D341Med (cell line): Measurements from ENCODE around the gene PTPRK.

Experiments used
- DNase-seq: peaks from one replicate; pipeline ENCODE4 v3.0.0; 2012; ENCODE audit warnings: low spot score

Gene PTPRK

DNA sequence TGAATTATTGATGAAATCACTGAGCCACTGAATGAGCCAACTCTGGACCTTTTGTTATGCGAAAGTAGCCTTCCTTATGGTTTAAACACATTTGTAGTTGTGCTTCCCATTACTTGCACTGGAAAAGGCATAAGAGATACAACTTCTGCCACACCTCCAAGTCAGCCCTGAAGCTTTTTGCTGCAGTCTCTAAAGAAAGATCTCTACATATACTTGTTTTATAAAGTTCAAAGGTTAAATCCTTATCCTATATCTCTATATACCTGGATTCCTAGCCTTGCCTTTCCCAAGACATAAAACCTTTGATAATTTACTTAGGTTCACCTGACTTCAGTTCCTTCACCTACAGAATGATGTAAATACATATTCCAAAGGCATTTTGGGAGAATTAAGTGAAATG, 132.0 kb downstream of the PTPRK start:
- DNase-seq: no peak

DNA sequence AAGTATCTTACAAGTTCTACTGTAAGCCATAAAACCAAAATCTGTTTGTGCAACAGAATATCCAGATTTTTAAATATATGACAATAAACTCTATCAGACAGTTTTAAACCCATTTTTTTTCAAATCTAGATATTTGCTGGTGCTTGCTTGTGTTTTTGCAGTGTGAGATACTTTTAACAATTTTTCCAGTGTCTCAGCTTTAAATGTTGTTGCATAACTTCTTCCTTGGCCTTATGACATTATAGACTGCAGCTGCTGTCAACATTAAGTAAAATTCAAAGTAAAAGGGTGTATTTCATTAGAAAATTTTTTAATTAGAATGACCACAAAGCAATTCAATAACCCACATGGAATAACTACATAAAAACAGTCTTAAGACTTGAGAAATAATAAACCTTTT, 139.5 kb downstream of the PTPRK start:
- no peak for DNase-seq

DNA sequence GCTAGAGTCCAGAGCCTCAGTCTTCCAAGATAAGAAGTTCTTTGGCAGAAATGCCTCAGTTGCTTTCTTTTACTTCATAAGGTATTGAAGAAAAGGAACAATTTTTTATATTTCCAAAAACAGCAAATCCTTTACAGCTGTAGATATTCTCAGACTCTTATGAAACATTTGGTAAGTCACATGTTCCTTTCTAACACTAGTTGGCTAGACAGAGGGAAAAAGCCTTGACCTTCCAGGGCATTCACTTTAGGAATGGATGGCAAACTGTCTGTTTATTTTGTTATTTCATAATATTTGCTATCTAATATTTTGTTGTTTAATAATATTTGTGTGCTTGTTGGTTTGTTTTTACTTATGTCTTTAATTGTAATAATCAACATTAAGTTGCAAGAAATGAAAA, 140.8 kb downstream of the PTPRK start:
- DNase-seq: no peak

DNA sequence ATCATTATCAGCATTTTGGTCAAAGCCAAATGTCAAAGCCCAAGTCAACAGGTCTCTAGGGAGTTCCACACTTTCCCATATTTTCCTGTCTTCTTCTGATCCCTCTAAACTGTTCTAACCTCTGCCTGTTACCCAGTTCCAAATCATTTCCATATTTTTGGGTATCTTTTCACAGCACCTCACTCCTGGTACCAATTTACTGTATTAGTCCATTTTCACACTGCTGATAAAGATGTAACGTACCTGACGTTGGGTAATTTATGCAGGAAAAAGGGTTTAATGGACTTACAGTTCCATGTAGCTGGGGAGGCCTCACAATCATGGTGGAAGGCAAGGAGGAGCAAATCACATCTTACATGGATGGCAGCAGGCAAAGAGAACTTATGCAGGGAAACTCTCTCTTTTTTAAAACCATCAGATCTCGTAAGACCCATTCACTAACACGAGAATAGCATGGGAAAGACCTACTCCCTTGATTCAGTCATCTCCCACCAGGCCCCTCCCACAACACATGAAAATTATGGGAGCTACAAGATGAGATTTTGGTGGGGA, 143.4 kb downstream of the PTPRK start:
- DNase-seq: no peak

DNA sequence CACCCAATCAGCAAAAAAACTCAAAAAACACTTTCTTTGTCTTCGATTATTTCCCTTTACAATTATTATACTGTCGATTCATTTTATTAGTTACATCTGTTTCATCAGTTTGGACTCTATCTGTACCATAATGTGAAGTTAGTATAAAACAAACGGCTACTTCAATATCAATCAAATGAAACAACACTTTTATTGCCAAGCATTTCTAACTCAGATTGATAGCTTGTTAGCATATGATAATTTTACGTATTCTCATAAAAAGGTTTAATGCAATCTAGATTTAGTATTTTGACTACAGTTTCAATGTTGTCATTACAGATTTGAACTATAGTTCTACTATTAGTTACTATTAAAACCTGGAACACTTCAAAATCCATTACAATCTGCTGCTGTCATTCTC, 149.3 kb downstream of the PTPRK start:
- DNase-seq: no peak

DNA sequence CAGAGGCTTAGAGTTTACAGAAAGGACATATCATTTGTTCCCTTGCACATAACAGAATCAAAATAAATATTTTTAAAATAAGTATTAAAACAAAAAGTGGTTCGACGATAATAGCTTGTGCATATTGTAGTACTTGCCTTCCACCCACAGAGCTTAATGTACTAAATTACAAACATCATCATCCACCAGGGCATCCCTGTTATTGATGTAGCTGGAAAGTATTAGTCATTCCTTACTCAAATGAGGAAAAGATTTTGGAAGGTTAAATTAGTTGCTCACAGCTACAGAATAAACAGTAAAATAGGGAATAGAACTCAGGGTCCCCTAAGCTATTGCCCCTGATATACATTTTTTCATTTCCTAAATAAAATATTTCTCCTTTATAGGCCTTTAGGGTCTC, 150.3 kb downstream of the PTPRK start:
- DNase-seq: no peak

DNA sequence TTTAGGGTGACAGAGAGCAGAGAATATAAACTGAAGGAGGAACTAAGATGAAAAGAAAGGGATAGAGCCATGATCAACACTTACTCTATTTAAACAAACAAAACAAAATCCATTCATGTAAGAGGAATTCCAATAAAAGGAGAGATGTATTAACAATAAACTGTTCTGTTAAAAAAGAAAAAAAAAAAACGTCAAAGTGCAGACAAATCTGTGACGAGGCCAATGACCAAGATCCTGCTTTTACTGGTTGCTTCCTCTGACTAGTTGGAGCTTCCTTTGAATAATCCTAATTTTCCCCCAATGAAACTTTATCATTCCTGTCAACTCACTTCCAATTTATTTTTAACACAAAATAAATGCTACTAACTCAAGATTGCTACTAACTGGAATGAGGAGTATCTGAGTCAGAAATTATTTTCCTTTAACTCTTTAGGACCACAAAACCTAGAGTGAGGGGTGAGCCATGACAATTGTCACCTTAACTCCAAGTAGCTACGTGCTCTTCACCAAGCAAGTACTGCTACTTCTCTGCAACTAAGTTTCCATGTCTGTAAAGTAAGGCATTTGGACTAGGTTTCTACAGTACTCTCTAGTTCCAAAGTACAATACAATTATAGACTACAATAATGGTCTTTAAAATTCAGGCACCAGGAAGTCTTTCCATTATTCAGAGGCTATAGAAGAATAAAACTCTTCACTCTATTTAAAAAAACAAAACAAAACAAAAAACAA, 152.0 kb downstream of the PTPRK start:
- DNase-seq: no peak

DNA sequence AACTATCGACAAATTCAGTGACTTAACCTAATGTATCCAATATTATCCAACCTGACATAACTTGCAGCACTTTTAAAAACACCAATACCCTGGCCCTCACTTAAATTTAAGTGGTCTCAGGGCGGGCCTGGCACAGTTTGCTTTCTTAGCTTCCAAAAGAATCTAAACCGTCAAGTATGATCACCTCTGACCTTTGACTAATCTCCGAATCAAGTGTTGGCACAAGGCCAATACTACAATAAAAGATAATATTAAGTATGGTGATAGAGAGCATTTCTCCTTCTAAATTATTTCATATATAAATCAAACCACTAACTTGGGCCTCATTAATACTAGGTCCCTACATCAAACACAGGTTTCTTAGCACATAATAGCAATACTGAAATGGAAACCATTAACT, 153.0 kb downstream of the PTPRK start:
- no peak for DNase-seq

DNA sequence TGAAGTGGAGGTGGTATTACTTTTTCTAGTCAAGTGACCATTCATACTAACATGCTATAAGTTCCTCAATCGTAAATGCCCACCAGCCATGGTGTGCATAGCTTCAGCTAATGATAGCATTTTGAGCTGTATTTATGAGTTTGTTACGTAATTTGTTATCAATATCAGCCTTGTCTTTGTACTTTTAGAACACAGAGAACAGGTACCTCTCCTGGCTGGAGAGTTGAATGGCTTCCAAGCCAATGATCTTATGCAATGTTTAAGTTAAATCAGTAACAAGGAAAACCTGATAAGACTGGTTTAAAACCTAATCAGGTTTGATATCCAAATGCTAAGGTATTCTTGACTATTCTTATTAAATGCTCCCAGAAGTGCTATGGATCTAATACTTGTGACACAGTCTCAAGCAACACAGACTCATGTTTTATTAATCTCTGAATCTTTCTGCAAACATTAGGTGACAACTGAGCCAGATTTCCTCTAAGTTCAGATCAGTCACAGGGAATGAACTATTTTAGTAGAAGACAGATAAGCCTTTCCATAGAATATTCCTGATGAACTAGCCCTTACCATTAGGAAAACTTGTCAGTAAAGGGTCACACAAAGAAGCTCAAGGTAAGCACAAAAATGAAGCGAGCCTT, 154.8 kb downstream of the PTPRK start:
- DNase-seq: no peak

DNA sequence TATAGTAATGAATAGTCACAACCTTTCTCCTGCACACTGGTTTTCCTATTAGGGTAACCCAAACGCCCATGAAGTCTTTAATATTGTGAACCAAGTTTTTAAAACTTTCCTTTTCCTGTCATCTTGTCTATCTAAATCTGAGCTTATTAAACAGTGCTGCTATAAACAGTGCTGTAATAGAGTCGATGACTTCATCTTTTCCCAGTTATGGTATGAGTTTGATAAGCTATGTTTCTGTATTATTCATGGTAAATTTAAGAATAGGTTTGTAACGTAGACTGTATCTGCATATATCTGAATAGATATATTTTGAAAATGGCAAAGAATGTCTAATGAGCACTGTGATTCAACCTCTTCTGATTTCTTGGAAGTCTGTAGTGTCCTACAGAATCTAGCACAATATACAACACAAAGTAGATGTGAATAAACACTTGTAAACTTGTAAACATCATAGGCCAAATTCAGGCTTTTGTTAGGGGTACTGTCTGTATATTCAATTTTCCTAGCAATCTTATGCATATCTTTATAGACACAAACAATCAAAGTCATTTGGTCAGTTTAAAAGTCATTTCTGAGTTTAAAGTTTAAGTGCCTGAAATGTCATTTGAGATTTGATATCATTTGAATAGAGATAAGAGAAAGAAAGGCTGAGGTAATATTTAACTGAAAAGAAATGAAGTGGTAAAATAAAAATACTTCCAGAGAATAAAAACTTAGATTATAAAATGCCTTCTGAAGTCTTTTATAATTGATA, 155.5 kb downstream of the PTPRK start:
- DNase-seq: no peak

DNA sequence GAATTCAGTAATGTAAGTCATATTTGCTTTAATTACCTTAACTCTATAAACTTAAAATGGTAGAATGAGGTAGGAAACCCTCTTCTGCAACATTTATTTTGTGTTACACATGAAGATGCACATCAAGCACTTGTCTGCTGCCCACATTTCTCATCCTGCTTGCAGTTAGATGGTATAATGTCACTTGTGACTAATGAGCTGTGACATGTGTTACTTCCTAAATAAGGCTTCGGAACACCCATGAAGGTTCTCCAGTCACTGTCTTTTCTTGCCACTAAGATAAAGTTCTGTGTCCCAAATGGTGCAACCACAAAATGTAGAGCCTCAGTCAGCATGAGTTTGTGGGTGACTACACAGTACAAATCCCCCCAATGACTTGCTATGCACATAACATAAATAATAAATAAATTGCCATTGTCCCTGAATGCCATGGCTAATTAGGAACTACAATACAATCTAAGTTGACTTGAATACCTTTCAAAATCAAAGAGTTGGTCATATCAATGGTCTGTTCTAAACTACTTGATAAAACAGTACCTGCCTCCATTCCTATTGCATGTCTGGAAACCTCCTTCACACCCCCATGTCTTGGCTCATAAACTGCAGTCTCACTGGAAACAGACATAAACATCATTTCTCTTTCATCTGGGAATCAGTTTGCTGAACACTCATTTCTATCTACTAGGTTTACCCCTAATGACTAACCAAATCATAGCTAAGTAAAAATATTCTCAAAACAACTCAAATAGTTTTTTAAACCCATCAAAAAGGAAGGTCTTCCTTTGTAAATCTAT, 157.2 kb downstream of the PTPRK start:
- DNase-seq: no peak

DNA sequence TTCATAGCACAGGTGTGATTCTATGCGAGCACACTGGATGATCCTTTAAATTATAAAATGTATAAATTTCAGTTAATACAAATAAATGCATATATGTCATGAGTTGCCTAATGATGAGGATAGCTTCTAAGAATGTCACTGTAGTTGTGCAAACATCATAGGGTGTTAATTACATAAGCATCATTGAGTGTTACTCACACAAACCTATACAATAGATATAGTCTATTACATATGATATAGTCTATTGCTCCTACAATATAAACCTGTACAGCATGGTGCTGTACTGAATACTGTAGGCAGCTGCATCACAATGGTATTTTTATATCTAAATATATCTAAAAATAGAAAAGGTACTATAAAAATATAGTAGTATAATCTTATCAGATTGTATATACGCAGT, 159.0 kb downstream of the PTPRK start:
- no peak for DNase-seq

DNA sequence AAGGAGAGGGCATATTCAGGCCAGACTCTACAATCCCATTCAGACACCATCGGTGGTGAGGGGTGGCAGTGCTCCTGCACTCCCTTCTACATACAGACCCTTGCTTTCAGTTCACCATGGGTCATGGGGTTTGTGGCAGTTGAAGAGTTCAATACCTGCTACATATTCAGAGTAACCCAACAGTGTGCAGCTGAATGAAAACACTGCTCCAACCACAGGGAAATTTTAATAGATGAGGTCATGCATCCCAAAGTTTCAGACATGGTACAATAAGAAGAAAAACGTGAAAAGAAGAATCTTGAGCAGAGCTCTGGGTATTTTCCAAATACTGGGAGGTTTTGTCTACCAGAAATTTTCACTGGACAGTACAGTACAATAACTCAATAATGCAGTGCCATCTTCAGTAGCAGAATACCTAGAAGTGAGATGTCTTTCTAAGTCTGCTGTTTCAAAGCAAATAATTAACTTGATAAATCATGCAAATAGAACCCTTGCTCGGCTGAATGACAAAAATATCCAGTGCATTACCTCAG, 162.1 kb downstream of the PTPRK start:
- no peak for DNase-seq

DNA sequence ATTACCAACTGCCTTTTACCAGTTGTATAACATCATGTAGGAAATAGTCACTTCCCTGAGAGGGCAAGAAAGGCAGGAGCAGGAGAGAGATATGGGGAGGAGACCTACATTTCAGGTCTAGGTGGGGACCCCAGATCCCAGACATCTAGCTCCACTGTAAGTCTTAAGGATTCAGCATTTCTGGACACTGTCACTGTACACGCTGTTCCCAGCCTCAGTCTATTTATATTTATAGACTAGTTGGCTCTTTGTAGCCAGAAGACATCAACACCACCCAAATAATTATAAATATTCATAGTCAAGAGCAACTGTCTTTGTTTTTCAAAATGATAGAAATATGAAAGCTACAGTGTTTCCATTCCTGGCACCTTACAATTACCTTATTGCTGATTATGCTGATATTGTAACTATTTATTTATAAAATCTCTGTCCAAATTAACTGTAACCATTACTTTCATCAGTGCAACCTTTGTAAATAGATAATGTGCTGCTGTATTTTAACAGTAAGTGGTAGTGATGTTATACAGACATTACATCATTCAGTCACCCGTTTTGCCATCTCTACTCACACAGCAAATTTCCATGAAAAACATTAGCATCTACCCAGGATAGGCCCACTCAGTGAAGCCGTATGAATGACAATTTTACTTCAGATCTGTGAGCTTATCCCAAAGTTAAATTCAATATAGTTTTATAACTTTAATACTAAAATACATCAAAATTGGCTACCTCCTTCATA, 162.8 kb downstream of the PTPRK start:
- no peak for DNase-seq

DNA sequence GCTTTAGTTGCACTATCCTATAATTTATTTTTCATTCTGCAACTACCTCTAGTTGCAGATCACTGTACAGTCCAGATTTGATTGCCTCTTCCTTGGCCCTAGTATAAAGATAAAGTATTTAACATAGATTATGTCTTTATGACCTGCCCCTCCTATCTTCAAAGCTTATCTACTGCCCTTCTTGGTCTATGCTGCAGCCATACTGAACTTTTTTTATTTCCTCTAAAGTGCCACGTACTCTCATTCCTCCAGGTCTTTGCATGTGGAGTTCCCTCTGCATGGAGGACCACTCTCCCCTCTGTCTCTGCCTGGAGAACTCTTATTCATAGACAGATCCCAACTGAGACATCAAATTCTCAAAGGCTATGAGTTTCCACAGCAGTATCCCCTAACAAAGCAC, 168.0 kb downstream of the PTPRK start:
- DNase-seq: no peak

DNA sequence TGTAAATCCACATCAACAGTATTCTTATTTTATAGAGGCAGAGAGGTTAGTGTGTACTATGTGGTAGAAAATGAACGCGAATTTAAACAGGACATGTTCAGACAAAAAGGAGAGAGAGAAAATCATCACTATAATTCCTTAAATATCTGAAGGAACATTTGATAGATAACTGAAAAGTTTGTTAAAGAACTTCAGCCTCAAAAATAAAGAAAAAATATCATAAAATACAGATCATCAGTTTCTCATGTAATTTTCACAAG, 169.2 kb downstream of the PTPRK start:
- DNase-seq: no peak

DNA sequence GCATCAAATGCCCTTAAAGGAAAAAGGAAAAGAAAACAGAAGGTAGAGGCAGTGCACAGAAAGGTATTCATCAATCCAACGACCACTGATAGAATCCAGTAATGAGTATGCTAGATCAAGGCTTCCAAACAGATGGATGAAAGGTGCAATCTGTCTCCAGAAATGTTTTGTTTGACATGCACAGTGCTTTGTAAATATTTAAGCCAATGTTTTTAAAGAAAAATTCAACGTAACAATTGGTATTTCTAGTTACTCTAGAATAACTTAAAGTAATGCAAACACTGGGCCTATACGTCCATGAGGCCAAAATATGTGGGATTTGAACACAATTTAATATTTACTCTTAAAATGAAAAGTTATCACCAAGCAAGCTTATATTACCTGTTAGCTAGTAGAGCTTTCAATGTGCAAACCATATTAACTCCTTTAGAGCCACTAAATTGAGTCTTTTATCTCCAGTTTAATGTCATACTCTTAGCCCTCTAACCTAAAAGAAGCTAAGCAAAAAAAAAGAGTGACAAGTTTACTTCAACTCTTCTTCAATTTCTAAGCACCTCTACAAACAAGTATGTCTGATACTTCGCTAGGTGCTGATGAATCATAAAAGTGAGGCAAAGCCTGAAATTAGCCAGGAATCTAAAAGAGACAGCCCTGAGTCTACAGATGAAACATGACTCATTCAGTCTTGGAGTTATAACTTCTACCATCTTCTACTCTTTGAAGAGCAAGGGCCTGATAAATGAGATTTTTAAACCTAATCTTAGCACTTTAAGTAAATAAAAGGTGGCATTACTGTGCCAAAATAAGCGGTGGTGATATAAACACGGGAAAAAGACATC, 169.8 kb downstream of the PTPRK start:
- no peak for DNase-seq

DNA sequence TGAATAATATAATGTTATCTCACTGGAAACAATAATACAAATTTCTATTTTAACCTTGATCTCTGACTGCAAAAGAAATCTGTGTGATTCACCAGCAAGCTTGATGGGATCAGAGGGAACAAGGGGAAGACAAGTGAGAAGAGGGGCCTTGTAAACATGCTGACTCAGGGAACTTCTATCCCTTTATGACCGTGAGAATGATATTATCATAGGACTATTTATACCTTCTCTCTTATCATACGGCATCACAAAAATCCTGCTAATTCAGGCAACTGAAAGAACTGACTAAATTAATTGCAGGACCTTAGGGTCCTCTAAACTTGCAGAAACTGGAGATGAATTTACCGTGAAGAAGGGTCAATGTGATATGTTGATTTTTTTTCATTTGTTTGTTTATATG, 173.3 kb downstream of the PTPRK start:
- no peak for DNase-seq

DNA sequence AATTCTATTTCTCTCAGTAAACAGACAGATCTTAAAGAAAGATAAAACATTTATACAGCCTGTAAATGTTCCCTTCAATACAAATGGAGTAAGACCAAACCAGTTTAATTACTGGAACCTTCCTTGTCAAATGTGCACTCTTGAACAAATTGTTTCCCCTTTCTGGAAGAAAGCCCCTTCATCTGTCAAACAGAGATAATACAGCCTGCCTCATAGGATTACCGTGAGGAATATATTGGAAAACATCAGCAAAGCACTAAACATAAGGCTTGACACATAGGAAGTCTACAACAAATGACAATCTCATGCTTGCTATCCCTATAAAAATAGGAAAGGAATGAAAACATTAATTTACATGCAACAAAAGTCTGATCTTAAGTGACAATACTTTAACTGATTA, 173.8 kb downstream of the PTPRK start:
- DNase-seq: no peak

DNA sequence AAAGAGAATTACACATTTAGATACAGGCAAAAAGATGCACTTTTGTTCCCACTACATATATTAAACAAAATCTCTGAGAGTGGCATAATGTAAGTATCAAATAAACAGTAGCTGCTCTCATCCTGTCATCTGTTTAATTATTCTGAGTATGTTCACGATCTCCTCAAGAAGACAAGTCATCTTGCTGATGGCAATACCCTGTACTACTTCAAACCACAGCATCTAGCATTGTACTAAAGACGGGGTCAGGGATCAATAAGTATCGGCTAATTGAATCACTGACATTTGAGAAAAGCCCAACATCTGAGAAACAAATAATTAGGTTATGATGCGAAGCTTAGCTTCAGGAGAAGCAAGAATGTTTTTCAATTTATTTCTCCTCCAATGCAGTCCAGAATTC, 175.1 kb downstream of the PTPRK start:
- DNase-seq: no peak

DNA sequence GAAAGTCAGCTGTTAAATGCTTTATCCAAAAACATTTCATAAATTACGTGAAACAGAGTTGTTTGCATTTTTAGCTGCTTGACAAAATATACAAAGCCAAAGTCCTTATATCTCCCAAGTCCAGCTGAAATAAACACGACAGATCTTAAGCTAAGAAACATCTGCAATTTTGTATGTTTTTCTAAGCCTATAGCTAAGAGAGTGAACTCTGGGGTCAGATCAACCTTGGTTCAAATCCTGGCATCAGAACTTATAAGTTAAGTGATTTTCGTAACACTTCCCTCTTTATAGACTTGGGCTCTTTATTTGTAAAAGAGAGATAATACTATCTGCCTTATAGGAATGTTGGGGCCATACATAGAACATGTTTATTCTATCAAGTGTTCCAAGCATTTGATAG, 176.7 kb downstream of the PTPRK start:
- DNase-seq: no peak
